GM23338 (cell line): ENCODE data around the gene BMPR1B. TPM values are rescaled to one million over a fixed set of nuclear protein-coding genes. Genes with fewer than 3 reads are reported as not detected.

Source experiments
- POLR2AphosphoS5 ChIP-seq: IDR thresholded peaks from 2 replicates; pipeline ENCODE4 v1.6.1; 2016; ENCODE audit warnings: antibody characterized with exemption, low read depth
- ZNF114 ChIP-seq: fragments of 250-450 bp; sonication (Bioruptor Pico); IDR thresholded peaks from 2 replicates; pipeline ENCODE4 v1.5.0; 2020; ENCODE audit warnings: mild to moderate bottlenecking, moderate library complexity
- ZNF331 ChIP-seq: fragments of 250-450 bp; sonication (Bioruptor Pico); IDR thresholded peaks from 2 replicates; pipeline ENCODE4 v1.5.0; 2020; ENCODE audit warnings: low read depth, mild to moderate bottlenecking, moderate library complexity
- polyA plus RNA-seq: library from polyadenylated mRNA; unstranded; fragments of >200 nt; fragmentation: Nextera tagmentation; extraction: Ambion mirVana; gene quantifications from 2 replicates; pipeline ENCODE4 v1.2.1, GENCODE V29; 2016
- total RNA-seq: library from RNA; depleted of rRNA; stranded (reverse); fragments of >200 nt; shearing (Covaris generic); gene quantifications from 2 replicates; pipeline ENCODE4 v1.2.3, GENCODE V29; 2014
- TF ChIP-seq, protein P1 (sequence below): fragments of 250-450 bp; sonication (Bioruptor Pico); IDR thresholded peaks from 2 replicates; pipeline ENCODE4 v1.5.0; 2020; ENCODE audit warnings: mild to moderate bottlenecking, moderate library complexity
- TF ChIP-seq, protein P2 (sequence below): IDR thresholded peaks from one replicate; pipeline ENCODE4 v1.6.1; 2018; ENCODE audit warnings: antibody characterized with exemption; ENCODE audit not compliant: unreplicated experiment
- TF ChIP-seq, protein P3 (sequence below): IDR thresholded peaks from 2 replicates; pipeline ENCODE4 v1.6.1; 2016; ENCODE audit warnings: antibody characterized with exemption

The BMPR1B gene
- total and polyA plus RNA-seq, 2 experiments from 2014 or later, result 0.48 to 1.0 TPM

DNA sequence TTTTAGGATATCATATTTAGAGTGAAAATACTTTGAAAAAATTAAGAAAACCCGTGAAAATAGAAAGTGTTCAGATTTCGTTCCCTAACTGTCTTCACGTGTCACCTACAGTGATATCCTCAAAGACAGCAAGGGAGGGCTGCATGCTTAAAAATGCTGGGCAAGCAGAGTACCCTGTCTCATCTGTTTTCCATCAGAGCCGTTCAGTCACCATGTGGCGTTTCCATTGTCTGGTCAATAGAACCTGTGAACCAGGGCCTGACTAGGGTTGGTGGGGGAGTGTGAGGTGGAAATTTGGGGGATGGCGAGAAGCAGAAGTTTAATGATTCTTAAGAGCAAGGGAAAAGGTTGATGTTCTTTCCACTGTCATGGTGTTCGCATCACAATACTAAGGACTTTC, 173.9 kb downstream of the BMPR1B start (continued):
- TF ChIP-seq, protein P1, sequence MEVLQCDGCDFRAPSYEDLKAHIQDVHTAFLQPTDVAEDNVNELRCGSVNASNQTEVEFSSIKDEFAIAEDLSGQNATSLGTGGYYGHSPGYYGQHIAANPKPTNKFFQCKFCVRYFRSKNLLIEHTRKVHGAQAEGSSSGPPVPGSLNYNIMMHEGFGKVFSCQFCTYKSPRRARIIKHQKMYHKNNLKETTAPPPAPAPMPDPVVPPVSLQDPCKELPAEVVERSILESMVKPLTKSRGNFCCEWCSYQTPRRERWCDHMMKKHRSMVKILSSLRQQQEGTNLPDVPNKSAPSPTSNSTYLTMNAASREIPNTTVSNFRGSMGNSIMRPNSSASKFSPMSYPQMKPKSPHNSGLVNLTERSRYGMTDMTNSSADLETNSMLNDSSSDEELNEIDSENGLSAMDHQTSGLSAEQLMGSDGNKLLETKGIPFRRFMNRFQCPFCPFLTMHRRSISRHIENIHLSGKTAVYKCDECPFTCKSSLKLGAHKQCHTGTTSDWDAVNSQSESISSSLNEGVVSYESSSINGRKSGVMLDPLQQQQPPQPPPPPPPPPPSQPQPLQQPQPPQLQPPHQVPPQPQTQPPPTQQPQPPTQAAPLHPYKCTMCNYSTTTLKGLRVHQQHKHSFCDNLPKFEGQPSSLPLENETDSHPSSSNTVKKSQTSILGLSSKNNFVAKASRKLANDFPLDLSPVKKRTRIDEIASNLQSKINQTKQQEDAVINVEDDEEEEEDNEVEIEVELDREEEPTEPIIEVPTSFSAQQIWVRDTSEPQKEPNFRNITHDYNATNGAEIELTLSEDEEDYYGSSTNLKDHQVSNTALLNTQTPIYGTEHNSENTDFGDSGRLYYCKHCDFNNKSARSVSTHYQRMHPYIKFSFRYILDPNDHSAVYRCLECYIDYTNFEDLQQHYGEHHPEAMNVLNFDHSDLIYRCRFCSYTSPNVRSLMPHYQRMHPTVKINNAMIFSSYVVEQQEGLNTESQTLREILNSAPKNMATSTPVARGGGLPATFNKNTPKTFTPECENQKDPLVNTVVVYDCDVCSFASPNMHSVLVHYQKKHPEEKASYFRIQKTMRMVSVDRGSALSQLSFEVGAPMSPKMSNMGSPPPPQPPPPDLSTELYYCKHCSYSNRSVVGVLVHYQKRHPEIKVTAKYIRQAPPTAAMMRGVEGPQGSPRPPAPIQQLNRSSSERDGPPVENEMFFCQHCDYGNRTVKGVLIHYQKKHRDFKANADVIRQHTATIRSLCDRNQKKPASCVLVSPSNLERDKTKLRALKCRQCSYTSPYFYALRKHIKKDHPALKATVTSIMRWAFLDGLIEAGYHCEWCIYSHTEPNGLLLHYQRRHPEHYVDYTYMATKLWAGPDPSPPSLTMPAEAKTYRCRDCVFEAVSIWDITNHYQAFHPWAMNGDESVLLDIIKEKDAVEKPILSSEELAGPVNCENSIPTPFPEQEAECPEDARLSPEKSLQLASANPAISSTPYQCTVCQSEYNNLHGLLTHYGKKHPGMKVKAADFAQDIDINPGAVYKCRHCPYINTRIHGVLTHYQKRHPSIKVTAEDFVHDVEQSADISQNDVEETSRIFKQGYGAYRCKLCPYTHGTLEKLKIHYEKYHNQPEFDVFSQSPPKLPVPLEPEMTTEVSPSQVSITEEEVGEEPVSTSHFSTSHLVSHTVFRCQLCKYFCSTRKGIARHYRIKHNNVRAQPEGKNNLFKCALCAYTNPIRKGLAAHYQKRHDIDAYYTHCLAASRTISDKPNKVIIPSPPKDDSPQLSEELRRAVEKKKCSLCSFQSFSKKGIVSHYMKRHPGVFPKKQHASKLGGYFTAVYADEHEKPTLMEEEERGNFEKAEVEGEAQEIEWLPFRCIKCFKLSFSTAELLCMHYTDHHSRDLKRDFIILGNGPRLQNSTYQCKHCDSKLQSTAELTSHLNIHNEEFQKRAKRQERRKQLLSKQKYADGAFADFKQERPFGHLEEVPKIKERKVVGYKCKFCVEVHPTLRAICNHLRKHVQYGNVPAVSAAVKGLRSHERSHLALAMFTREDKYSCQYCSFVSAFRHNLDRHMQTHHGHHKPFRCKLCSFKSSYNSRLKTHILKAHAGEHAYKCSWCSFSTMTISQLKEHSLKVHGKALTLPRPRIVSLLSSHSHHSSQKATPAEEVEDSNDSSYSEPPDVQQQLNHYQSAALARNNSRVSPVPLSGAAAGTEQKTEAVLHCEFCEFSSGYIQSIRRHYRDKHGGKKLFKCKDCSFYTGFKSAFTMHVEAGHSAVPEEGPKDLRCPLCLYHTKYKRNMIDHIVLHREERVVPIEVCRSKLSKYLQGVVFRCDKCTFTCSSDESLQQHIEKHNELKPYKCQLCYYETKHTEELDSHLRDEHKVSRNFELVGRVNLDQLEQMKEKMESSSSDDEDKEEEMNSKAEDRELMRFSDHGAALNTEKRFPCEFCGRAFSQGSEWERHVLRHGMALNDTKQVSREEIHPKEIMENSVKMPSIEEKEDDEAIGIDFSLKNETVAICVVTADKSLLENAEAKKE (CRISPR knock-in tag), result no peak
- TF ChIP-seq, protein P2, sequence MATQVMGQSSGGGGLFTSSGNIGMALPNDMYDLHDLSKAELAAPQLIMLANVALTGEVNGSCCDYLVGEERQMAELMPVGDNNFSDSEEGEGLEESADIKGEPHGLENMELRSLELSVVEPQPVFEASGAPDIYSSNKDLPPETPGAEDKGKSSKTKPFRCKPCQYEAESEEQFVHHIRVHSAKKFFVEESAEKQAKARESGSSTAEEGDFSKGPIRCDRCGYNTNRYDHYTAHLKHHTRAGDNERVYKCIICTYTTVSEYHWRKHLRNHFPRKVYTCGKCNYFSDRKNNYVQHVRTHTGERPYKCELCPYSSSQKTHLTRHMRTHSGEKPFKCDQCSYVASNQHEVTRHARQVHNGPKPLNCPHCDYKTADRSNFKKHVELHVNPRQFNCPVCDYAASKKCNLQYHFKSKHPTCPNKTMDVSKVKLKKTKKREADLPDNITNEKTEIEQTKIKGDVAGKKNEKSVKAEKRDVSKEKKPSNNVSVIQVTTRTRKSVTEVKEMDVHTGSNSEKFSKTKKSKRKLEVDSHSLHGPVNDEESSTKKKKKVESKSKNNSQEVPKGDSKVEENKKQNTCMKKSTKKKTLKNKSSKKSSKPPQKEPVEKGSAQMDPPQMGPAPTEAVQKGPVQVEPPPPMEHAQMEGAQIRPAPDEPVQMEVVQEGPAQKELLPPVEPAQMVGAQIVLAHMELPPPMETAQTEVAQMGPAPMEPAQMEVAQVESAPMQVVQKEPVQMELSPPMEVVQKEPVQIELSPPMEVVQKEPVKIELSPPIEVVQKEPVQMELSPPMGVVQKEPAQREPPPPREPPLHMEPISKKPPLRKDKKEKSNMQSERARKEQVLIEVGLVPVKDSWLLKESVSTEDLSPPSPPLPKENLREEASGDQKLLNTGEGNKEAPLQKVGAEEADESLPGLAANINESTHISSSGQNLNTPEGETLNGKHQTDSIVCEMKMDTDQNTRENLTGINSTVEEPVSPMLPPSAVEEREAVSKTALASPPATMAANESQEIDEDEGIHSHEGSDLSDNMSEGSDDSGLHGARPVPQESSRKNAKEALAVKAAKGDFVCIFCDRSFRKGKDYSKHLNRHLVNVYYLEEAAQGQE, result no peak
- TF ChIP-seq ZNF331 (CRISPR knock-in tag) (no peak), POLR2AphosphoS5 (no peak), ZNF114 (CRISPR knock-in tag) (no peak)
- TF ChIP-seq, protein P3, sequence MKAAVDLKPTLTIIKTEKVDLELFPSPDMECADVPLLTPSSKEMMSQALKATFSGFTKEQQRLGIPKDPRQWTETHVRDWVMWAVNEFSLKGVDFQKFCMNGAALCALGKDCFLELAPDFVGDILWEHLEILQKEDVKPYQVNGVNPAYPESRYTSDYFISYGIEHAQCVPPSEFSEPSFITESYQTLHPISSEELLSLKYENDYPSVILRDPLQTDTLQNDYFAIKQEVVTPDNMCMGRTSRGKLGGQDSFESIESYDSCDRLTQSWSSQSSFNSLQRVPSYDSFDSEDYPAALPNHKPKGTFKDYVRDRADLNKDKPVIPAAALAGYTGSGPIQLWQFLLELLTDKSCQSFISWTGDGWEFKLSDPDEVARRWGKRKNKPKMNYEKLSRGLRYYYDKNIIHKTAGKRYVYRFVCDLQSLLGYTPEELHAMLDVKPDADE, result no peak
